Measurements from ENCODE around the gene PRKCZ.
"Not testable (repeated sequence)": the region's sequence is repeated elsewhere in the genome, so short reads cannot be mapped to it uniquely, and the experiment has no call there.

PRKCZ gene

DNA sequence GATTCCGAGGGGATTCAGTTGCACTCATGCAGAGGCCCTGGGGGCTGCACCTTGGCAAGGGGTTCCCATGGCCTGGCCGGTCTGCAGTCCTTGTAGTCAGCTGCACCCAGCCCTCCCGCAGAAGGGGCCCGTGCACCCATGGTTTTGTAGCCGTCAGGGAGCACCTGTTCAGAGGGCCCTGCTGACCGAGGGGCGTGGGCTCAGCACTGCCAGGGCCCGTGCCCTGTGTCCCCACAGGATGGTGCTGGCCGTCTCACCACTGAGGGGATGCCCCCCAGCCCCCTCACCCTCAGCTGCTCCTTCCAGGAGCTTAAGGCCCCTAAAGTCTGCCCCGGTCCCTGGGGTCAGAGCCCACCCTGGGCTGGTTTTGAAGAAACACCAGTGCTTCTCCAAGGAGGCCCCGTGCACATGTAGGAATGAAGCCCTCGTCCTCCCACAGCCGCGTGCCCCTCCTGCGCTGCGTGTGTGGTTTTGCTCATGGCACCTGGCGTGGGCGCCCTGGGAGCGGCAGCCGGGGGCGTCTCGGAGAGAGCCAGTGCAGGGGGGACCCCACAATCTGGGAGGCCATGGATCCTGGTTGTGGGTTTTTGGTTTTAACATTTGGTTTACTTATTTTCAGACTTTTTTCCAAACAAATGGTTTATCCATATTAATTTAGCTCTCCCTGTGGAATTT lies 40.1 kb downstream of the PRKCZ start:
- no peak for DNase-seq

DNA sequence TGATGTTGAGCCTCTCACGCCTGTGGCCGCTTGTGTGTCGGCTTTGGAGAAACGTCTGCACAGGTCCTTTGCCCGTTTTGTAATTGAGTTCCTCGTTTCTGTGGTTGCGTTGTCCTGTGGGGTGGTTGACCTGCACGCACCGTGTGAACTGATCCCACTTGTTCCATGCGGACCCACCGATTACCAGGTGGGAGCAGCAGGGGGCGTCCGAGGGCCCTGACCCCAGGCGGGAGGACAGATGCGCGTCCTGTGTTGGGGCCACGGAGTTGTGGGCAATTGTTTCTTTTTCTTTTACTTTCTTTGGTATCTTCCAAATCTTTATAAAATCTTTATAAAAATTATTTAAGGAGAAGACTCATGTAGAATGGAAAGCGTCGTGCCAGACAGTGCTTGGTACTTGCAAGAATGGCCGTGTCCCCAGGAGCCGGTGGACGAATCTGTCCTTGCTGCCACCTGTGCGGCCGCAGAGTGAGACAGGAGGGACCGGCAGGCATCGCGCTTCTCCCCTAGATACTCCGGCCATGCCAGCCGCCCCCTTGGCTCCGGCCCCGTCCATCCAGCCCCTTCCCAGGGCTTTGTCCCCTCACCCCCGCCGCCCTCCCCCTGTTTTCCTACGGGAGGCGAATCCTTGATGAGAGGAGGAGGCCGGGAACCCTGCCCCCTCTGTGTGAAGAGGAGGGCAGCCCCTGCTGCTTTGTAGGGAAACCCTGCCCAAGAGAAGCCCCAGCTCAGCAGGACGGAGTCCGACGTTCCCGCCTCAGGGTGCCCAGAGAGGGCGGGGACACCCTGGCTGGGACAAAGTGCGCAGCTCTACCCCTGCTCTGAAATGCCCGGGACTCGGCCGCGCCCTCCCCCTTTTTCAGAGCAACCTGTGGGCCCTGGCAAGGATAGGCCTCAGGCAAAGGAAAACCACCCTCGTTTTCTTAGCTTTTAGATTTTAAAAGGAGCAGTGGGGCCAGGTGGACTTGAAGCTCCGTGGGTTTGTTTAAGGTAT lies 41.7 kb downstream of the PRKCZ start:
- no peak for DNase-seq

DNA sequence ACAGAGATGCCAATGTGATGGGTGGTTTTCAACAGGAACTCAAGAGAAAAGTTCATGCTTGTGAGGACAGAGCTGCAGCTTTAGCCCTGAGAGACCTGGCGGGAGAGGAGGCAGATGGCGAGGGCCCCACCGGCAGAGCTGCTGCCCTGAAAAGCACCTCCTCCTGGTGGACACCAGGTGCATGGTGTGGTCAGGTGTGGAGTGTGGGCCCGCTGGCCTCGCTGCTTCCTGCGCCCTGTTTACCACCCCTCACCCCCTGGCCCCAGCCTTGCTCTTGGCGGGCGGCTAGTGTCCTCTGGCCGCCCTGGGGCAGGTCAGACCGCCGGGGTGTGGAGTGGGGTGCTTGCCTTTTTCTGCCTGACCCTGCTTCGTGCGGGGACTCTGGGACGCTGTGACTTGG lies 42.8 kb downstream of the PRKCZ start:
- DNase-seq = no peak

DNA sequence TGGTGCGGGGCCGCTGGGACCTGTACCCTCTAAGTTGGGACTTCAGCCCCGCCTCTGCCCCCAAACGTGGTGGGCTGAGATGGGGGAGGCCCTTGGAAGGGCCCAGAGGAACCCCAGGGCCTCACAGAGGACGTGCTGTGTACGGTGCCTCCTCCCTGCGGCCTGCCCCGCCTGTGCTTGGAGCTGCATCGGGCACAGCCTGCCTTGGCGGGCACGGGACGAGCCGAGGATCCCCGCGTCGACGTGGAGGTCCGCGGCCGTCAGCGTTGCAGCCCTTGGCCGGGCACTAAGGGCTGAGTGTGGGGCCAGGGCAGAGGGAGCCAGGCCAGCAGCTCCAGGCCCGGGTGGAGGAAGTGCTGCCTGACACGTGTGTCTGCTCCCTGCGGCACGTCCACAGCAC lies 43.4 kb downstream of the PRKCZ start:
- no peak for DNase-seq

DNA sequence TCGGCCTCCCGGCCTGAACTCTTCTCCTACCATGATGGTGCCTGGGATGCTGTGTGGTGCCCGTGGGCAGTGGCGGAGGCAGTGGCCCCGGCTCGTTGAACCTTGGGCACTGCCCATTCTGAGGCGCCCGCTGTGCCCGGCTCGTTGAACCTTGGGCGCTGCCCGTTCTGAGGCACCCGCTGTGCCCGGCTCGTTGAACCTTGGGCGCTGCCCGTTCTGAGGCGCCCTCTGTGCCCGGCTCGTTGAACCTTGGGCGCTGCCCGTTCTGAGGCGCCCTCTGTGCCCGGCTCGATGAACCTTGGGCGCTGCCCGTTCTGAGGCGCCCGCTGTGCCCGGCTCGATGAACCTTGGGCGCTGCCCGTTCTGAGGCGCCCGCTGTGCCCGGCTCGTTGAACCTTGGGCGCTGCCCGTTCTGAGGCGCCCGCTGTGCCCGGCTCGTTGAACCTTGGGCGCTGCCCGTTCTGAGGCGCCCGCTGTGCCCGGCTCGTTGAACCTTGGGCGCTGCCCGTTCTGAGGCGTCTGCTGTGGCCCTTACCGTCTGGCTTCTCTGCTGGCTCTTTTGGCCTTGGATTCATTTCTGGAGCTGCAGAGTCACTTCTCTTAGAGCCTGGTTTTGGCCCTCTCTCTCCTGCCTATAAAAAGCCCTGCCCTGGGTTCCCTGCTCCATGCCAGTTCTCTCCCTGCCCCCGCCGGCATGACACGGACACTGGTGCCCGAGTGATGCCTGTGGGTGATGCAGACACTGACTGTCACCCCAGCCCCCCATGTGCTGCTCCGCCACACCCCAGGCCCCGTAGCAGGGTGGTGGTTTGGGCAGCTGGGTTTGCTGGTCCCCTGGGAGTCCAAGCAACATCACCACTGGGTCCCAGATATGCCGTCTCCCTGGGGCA lies 44.3 kb downstream of the PRKCZ start:
- DNase-seq = not testable (repeated sequence)

DNA sequence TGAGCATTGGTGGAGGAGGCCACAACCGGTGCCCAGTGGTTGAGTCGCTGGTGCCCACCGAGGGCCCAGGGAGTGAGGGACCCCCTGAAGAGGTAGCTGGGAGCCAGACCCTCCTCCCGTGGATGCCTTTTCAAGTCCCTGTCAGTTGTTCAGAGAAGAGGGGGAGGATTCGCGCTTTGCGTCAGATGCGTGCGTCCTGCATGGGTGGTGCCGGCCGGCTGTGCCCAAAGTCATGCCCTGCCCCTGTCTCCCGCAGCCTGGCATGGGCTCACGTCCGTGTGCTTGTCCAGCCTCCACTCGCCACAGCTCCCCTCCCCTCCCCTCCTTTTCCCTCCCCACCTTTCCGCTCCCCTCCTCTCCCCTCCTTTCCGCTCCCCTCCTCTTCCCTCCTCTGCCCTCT lies 45.2 kb downstream of the PRKCZ start:
- DNase-seq = no peak

DNA sequence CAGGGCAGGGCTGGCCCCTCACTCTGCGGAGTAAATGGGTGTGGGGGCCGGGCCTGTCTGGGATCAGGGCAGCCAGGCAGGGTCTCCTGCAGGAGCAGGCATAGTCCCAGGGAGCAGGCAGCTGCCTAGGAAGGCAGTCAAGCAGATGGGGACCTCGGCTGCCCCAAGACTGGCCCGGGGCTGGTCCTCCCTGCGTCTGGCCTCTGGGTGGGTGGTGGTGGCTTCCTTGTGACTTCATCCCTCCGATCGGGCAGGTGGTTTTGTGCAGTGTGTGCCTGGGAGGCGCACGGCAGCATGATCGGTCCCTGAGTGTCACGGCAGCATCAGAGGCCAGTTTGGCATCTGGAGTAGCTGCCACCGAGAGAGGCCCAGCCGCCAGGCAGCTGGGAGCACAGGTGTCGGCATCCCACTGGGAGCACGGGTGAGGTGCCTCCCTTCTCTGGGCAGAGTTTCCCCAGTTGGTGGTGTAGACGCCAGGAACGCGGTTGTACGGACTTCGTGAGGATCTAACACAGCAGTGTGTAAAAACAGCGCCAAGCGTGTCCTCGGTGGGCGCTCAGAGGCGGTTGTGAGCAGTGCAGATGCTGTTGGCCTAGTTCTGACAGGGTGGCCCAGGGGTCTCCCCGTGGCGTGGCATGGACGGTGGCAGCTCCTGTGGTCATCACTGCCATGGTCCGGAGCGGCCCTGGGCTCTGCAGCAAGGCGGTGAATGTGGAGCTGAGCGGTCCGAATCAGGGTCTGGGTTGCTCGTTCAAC lies 45.9 kb downstream of the PRKCZ start:
- no peak for DNase-seq

DNA sequence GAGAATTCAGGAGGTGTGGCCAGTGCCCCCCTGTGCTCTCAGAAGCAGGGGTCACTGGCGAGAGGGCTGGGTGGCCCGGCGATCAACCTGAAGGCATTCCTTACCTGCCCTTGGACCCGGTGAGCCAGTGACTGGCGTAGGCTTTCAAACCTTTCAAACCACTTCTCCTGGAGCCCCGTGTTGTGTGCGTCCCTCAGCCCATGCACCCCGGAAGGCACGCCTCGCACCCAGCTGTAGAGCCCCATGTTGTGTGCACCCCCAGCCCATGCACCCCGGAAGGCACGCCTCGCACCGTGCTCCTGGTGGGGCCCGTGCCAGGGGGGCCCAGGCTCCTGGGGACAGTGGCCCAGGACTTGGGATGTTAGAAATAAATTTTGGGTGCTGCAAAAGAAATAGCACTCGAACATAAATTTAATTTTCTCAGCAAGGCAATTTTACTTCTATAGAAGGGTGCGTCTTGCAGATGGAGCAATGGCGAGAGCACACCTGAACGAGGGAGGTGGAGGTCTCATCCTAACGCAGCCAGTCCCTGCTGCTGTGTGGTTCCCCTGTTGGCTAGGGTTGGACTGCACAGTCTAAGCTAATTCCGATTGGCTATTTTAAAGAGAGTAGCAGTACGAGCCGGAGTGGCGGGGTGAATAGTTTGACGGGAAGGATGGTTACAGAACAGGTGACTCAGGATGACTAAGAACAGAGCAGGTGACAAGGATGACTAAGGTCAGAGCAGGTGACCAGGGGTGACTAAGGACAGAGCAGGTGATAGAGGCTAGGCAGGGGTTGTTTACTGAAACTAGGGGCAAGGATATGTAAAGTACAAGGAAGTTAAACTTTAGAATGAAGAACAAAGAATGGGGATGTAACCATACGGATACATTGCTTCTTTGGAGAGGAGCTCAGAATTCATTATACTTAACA lies 47.4 kb downstream of the PRKCZ start:
- DNase-seq = no peak

DNA sequence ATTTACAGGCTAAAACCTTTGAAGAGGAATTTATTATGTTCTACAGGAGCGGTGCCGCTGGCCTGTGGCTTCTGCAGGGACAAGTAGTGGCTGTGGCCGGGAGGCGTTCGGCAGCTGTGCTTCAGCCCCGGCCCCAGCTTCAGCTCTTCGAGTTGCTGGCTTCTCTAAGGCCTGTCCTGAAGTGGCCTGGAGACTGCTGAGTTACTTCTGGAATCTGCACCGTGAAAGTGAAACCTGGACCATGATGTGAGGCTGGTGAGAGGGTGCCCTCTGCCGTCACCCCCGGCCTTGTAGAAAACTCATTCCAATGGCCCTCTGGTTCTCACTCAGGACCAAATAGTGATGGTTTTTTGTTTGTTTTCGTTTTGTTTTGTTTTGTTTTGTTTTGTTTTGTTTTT lies 48.1 kb downstream of the PRKCZ start:
- no peak for DNase-seq

DNA sequence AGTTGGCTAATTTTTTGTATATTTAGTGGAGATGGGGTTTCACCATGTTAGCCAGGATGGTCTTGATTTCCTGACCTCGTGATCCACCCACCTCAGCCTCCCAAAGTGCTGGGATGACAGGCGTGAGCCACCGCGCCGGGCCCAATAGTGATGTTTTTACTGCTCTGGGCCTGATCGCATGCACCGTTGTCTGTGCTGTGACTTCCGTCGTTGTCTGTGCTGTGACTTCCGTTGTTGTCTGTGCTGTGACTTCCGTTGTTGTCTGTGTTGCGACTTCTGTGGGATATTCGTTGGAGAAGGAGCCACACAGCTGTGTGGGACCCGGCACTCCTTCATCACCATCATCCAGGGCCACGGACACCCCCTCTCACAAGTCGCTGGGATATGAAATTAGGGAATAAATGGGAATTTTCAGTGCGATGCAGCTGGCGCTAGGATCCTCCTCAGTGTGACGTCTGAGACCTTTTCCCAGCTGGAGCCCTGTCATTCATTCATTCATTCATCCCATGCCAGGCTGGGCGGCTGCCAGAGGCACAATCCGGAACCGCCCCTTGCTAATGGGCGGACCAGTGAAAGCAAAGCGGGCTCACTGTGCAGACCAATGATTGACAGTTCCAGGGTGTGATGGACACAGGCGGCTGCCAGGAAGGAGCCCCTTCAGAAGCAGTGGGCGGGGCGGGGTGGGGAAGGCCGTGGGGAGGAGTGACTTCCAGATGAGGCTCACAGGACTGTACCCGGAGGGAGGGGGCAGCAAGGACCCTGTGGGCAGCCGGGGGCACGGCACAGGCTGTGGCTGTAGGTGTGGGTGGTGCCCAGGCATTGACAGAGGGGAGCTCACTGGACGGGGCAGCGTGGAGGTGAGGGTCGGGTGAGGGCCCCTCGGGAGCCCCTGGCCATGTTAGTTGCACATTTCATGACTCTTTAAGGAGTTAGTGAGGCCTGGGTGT lies 48.9 kb downstream of the PRKCZ start:
- no peak for DNase-seq

DNA sequence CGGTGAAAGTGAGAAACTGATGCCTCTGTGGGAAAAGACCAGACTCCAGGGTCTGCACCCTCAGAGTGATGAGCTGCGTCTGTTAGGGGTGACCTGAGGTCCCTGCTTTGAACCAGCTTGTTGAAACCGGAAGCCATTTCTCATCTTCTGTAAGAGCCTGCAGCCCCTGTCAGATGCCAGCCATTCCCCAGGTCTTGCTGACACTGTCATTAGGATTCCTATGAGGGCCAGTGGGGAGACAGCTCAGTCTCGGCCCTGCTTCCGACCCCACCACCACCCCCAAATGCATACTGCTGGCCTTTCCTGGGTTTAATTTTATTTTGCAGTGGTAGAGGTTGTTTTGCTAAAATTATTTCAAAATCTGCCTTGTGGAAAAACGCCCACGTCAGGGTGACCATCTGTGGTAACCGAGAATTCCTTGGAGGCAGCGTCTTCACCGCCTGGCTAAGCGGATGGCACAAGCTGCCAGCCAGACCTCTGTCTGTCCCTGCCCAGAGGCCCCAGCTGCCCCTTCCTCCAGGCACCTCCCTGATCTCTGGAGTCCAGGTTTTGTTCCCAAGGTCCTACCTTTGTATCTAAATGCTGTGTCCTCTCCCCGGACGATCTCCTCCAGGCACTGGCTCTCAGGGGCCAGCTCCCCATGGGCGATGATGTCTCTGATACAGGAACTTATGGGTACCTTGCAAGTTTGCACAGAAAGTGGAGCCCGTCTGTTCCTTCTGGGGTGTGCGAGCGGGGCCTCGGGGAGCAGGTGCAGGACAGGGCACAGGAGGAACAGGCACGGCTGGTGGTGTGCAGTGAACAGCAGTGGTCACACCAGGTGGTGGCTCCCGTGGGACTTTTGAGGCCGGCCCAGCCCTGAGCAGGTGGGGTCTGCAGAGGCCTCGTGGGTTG lies 49.9 kb downstream of the PRKCZ start:
- no peak for DNase-seq

DNA sequence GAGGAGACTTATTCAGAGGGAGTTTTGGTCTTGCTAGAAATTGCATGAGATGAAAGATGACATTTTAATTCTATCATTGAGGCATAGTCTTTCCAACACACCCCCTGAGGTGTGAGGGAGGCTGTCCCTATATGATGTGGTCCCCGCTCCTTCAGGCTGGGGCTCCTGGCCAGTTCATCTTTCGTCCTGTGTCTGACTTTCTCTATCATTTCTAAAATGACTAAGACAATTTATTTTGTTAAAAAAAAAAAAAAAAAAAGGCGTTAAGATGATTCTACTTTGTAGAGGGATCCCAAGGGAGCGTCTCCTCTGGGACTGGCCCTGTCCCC lies 50.5 kb downstream of the PRKCZ start:
- no peak for DNase-seq

DNA sequence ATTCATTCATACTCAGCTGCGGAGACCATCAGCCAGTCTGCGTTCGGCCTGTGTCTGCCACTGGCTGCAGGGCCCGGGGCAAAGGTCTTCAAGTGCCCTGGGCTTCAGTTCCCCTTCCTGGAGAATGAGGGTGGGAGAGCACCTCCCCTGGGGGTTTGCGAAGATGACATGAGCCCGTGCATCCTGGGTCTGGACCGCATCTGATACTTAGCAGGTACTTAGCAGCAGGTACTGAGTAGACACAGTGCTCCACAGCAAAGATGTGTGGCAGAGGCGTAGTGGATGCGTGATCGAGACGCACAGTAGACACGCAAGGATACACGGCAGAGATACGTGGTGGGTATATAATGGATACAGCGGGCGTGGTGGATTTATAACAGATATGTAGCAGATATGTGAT lies 51.3 kb downstream of the PRKCZ start:
- no peak for DNase-seq

DNA sequence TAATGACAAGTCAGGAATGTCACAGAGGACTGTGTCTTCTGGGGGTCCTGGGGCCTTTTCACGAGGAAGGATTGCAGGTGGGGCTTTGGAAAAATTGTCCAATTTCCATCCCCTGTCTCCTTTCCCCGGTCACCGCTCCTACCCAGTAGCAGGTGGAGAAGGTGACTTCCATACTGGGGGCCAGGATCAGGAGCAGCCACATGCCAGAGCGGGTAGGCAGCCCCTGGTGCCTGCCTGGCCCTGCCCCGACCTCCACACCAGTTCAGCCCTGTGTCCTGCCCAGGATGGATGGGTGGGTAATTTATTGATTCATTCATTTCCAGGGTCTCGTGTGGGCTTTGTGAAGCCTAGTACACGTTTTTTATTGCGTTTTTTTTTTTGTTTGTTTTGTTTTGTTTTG lies 51.7 kb downstream of the PRKCZ start:
- no peak for DNase-seq

DNA sequence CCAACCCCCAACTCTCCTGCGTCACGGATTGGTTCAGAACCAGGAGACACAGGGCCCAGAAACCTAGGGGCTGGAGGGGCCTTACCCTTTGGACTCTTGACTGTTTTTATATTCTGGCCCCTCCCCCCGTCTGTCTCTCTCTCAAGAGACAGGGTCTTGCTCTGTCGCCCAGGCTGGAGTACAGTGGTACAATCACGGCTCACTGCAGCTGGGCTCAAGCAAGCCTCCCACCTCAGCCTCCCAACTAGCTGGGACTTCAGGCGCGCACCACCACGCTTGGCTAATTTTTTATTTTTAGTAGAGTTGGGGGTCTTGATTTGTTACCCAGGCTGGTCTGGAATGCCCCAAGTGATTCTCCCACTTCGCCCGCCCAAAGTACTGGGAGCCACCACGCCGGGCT lies 52.5 kb downstream of the PRKCZ start:
- DNase-seq = no peak

DNA sequence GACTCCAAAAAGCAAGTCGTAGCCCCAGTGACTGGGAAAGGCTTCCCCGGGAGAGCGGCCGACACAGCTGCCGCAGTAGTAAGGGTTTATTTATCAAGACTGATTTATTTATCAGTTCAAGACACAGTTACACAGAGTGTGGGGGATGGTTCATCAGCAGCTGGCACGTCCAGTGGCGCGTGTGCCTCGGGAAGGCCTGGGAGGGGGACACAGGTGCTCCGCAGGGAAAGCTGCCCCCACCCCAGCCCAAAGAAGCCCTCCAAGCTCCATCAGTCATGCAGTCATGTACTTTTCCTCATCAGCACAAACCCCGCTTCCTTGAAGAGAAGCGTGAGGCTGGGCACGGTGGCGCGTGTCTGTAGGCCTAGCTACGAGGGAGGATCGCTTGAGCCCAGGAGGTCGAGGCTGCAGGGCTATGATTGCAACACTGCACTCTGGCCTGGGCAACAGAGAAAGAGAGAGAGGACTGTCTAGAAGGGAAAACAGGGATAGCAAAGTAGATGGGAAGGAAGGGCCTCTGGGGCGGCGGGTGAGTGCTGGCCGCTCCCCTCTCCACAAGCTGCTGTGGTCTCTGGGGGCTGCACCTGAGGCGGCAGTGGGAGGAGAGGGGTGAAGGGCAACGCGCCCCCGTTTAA lies 53.2 kb downstream of the PRKCZ start:
- no peak for DNase-seq

DNA sequence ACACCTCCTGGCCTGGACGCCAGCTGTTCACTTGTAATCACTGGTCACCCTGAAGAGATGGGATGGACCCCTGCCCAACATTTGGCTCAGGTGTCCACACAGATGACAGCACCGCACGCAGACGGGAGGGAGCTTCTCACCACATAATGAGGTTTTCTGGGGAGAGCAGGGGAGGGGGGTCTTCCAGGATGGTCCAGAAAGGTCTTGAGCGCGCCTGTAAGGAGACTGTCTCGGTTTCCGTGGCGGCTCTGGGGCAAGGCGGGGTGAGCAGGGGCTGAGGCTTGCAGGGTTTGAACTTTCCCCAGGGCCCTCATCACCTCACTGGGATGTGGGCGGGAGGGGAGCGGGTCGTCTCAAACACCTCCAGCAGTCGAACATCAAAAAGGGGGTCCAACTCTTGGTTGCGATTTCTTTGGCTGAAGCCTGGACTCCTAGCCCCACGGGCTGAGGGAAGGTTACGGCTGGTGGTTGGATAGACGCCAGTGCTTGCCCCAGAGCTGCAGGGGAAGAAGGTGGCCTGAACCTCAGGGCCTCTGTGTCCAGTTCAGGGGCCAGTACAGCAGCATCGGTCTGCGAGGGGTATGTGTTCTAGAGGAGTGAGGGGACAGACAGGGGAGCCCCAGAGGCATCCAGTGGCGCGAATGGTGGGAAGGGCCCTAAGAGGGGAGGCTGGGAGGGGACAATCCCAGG lies 53.8 kb downstream of the PRKCZ start:
- no peak for DNase-seq
